ENCODE measurements around the gene ZNHIT6.

DNA sequence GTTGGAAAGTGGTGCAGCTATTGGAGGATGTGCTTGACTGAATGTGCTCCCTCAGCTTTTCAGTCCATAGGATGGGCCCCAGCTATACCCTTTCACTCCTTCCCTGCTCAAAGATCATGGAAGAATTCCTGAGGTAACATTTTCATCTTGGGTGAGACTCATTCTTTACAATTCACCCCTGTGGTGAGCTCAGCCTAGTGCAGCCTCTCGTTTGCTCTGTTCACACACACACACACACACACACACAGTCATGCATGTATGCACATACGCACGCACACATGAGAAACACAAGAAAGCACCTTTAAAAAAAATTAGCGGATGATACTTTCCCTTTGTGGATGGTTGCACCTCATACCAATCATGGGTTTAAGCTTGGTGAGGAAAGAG is 101.8 kb downstream of the ZNHIT6 start:
- TF ChIP-seq, protein P1, sequence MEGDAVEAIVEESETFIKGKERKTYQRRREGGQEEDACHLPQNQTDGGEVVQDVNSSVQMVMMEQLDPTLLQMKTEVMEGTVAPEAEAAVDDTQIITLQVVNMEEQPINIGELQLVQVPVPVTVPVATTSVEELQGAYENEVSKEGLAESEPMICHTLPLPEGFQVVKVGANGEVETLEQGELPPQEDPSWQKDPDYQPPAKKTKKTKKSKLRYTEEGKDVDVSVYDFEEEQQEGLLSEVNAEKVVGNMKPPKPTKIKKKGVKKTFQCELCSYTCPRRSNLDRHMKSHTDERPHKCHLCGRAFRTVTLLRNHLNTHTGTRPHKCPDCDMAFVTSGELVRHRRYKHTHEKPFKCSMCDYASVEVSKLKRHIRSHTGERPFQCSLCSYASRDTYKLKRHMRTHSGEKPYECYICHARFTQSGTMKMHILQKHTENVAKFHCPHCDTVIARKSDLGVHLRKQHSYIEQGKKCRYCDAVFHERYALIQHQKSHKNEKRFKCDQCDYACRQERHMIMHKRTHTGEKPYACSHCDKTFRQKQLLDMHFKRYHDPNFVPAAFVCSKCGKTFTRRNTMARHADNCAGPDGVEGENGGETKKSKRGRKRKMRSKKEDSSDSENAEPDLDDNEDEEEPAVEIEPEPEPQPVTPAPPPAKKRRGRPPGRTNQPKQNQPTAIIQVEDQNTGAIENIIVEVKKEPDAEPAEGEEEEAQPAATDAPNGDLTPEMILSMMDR (IDR thresholded peaks at IDR 0.05 in 4 of 5, conservative IDR thresholded peaks at IDR 0.05 in 1 of 5), result no peak
- no peak for TF ChIP-seq POLR2A (IDR thresholded peaks at IDR 0.05)

Data from gastrocnemius medialis (tissue), 4 donors.